ENCODE results near the gene CHTF18. TPM values are rescaled to one million over a fixed set of nuclear protein-coding genes. Genes with fewer than 3 reads are reported as not detected.

The CHTF18 gene
- total and polyA plus RNA-seq, 2 experiments from 2014 or later = 61.3 to 129 TPM

DNA sequence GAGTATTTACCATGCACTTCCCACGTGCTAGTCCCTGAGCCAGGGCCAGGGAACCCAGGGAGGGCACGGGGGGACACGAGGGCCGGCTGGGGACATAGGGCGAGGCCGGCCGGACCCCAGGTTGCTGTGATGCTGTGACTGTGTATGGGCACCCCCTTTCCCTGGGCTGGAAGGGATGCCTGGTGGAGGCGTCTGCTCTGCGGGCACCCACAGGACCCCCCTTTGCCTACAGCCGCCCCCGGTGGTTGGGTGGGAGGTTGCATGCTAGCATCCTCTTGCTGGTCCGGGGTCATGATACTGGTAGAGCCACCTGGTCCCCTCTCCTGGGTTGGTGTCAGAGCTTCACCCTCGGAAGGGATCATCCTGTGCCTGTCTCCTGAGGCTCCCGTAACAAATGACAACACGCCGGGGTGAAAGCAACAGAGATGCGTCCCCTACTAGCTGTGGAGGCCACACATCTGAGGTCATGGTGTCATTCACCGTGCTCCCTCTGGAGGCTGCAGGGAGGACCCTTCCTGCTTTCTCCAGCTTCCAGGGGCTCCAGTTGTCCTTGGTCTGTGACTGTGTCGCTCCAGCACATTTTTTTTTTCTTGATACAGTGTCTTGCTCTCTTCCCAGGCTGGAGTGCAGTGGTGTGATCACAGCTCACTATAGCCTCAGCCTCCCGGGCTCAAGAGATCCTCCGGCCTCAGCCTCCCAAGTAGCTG lies 44.5 kb upstream of the CHTF18 start:
- Histone ChIP-seq H3K27ac (ENCODE audit: low read depth) (no peak overlapping the region), H3K4me3 (no peak overlapping the region), H2AFZ (no peak overlapping the region), H3K36me3 (ENCODE audit: insufficient read depth) (no peaks in the 10 kb centered on the region), H4K20me1 (replicated peaks; ENCODE audit: insufficient read depth) (no peaks in the 10 kb centered on the region), H3K9me2 (ENCODE audit: insufficient read depth) (no peaks in the 10 kb centered on the region), H3F3A (replicated peaks; ENCODE audit: low read depth) (0 out of 2 replicates have a peak, but pooled peaks cover 6% of the 10 kb centered on the region), H3K4me1 (ENCODE audit: insufficient read depth) (no peaks in the 10 kb centered on the region; the same call in 1 of the 2 replicates), H3K79me2 (replicated peaks; ENCODE audit: insufficient read depth) (no peaks in the 10 kb centered on the region), H3K4me2 (no peak overlapping the region), H3K27me3 (ENCODE audit: insufficient read depth) (no peaks in the 10 kb centered on the region)
- Mint-ChIP-seq H3K4me1 (peaks cover 5% of the 10 kb centered on the region; the same call in 1 of the 3 replicates), H3K36me3 (ENCODE audit: low read depth) (peaks cover 5% of the 10 kb centered on the region; the same call in 1 of the 3 replicates), H3K27ac (no peak overlapping the region), H3K27me3 (ENCODE audit: insufficient read depth, low read depth, poor library complexity) (peaks cover 17% of the 10 kb centered on the region), H3K4me3 (no peak overlapping the region; the same call in 2 of the 3 replicates), H3K9me3 (no peaks in the 10 kb centered on the region)
- peak; percentile 67 for DNase-seq (ENCODE audit: low spot score)
- TF ChIP-seq, protein P1, sequence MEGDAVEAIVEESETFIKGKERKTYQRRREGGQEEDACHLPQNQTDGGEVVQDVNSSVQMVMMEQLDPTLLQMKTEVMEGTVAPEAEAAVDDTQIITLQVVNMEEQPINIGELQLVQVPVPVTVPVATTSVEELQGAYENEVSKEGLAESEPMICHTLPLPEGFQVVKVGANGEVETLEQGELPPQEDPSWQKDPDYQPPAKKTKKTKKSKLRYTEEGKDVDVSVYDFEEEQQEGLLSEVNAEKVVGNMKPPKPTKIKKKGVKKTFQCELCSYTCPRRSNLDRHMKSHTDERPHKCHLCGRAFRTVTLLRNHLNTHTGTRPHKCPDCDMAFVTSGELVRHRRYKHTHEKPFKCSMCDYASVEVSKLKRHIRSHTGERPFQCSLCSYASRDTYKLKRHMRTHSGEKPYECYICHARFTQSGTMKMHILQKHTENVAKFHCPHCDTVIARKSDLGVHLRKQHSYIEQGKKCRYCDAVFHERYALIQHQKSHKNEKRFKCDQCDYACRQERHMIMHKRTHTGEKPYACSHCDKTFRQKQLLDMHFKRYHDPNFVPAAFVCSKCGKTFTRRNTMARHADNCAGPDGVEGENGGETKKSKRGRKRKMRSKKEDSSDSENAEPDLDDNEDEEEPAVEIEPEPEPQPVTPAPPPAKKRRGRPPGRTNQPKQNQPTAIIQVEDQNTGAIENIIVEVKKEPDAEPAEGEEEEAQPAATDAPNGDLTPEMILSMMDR (conservative IDR thresholded peaks at IDR 0.05; ENCODE audit: low read depth in 2 of 2) = peak; percentile 45 to 52
- no peak for TF ChIP-seq POLR2AphosphoS5 (IDR thresholded peaks at IDR 0.05; ENCODE audit: low read depth)
- TF ChIP-seq, protein P2, sequence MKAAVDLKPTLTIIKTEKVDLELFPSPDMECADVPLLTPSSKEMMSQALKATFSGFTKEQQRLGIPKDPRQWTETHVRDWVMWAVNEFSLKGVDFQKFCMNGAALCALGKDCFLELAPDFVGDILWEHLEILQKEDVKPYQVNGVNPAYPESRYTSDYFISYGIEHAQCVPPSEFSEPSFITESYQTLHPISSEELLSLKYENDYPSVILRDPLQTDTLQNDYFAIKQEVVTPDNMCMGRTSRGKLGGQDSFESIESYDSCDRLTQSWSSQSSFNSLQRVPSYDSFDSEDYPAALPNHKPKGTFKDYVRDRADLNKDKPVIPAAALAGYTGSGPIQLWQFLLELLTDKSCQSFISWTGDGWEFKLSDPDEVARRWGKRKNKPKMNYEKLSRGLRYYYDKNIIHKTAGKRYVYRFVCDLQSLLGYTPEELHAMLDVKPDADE (IDR thresholded peaks at IDR 0.05) = no peak
- peak; percentile 7 for ATAC-seq

DNA sequence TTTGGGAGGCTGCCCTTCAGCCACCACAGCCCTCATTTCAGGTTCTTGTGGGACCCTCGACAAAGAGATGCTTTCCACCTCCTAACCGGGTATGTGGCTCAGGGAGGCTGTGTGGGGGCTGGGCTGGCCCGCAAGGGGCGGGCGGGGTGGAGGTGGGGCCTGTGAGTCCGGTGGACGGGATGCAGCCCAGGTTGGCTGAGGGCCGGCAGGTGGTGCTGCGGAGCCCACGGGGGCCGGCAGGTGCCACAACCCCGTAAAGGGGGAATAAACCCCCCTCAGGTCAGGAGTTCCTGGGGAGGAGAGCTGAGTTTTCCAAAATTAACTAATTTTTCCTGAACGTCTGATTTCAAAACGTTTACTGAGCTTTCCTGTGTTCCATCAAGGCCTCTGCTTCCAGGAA lies 42.7 kb upstream of the CHTF18 start:
- H3K4me3 ChIP-seq = no peak overlapping the region

More for the DNA sequence above, 42.7 kb upstream of the CHTF18 start:
- no peaks in the 10 kb centered on the region for H3K36me3 Mint-ChIP-seq (ENCODE audit: low read depth)
- Histone ChIP-seq H3K79me2 (replicated peaks; ENCODE audit: insufficient read depth) (no peaks in the 10 kb centered on the region), H3K4me2 (no peak overlapping the region), H2AFZ (no peak overlapping the region), H3K9me2 (ENCODE audit: insufficient read depth) (no peaks in the 10 kb centered on the region), H3K27ac (ENCODE audit: low read depth) (no peak overlapping the region), H3F3A (replicated peaks; ENCODE audit: low read depth) (0 out of 2 replicates have a peak, but pooled peaks cover 3% of the 10 kb centered on the region), H3K4me1 (ENCODE audit: insufficient read depth) (no peaks in the 10 kb centered on the region), H3K27me3 (ENCODE audit: insufficient read depth) (no peaks in the 10 kb centered on the region), H3K36me3 (ENCODE audit: insufficient read depth) (no peaks in the 10 kb centered on the region), H4K20me1 (replicated peaks; ENCODE audit: insufficient read depth) (no peaks in the 10 kb centered on the region)
- peaks cover under 1% of the 10 kb centered on the region; the same call in 1 of the 3 replicates for H3K4me1 Mint-ChIP-seq
- no peak overlapping the region for H3K4me3 Mint-ChIP-seq
- no peaks in the 10 kb centered on the region for H3K9me3 Mint-ChIP-seq
- H3K27ac Mint-ChIP-seq = no peak overlapping the region
- ATAC-seq = peak; percentile 84
- DNase-seq (ENCODE audit: low spot score) = peak; percentile 91
- peaks cover 14% of the 10 kb centered on the region for H3K27me3 Mint-ChIP-seq (ENCODE audit: insufficient read depth, low read depth, poor library complexity)
- TF ChIP-seq, protein P2 (IDR thresholded peaks at IDR 0.05) = no peak
- TF ChIP-seq, protein P1 (conservative IDR thresholded peaks at IDR 0.05; ENCODE audit: low read depth in 2 of 2) = peak; percentile 62 to 73
